DND-41 (cell line): ENCODE data around the gene NPC1.

Experiments
- CTCF ChIP-seq: IDR thresholded peaks from 2 replicates; pipeline ENCODE4 v1.5.1; 2012; ENCODE audit warnings: borderline replicate concordance, low read length, moderate library complexity, mild to moderate bottlenecking; ENCODE audit not compliant: poor library complexity, severe bottlenecking; ENCODE audit errors: extremely low read depth
- EZH2 ChIP-seq: IDR thresholded peaks from 3 replicates; pipeline ENCODE4 v1.6.1; 2012; ENCODE audit warnings: borderline replicate concordance, low read depth, mild to moderate bottlenecking, moderate library complexity, low read length, inconsistent platforms; ENCODE audit not compliant: severe bottlenecking

- TF ChIP-seq EZH2 (no peak), CTCF (no peak)
These were observed 11.0 kb downstream of the NPC1 start for GRCh38 chr18:23575309-23575651.
